ENCODE data around the gene PRICKLE3. TPM values are rescaled to one million over a fixed set of nuclear protein-coding genes. Genes with fewer than 3 reads are reported as not detected.
A peak's percentile ranks its signal among the peaks of the same experiment; 100 is the strongest.

The PRICKLE3 gene
- total RNA-seq, 1 experiment from 2014 or later: 4.3 TPM

GRCh38 chrX:49206543-49206942 lies 20.4 kb upstream of the PRICKLE3 start:
- no peak for DNase-seq (ENCODE audit: low read depth)

GRCh38 chrX:49205443-49205842 lies 19.3 kb upstream of the PRICKLE3 start:
- no peak for DNase-seq (ENCODE audit: low read depth)

- no peak for DNase-seq (ENCODE audit: low read depth)
These were observed 18.5 kb upstream of the PRICKLE3 start for GRCh38 chrX:49204709-49205108.

GRCh38 chrX:49204017-49204416 lies 17.8 kb upstream of the PRICKLE3 start:
- no peak for DNase-seq (ENCODE audit: low read depth)

- no peak for DNase-seq (ENCODE audit: low read depth)
These were observed 17.4 kb upstream of the PRICKLE3 start for GRCh38 chrX:49203536-49203935.

- DNase-seq (ENCODE audit: low read depth): no peak
These were observed 15.8 kb upstream of the PRICKLE3 start for GRCh38 chrX:49202022-49202421.

- DNase-seq (ENCODE audit: low read depth): peak; percentile 73
These were observed 14.0 kb upstream of the PRICKLE3 start, which contains the start of gene SYP for GRCh38 chrX:49199906-49200771. TSS of gene SYP (minus strand) at chrX:49200193. CDS start at chrX:49200186, 7 bp downstream.

GRCh38 chrX:49199315-49199595 lies 13.1 kb upstream of the PRICKLE3 start:
- no peak for DNase-seq (ENCODE audit: low read depth)

- no peak for DNase-seq (ENCODE audit: low read depth)
These were observed 12.6 kb upstream of the PRICKLE3 start for GRCh38 chrX:49198540-49199314.

GRCh38 chrX:49197543-49198087 lies 11.4 kb upstream of the PRICKLE3 start:
- no peak for DNase-seq (ENCODE audit: low read depth)

GRCh38 chrX:49193542-49193964 lies 7.4 kb upstream of the PRICKLE3 start:
- no peak for DNase-seq (ENCODE audit: low read depth)

- no peak for DNase-seq (ENCODE audit: low read depth)
These were observed 6.7 kb upstream of the PRICKLE3 start for GRCh38 chrX:49192722-49193328.

GRCh38 chrX:49191574-49192011 lies 5.4 kb upstream of the PRICKLE3 start:
- DNase-seq (ENCODE audit: low read depth): no peak

- peak; percentile 100 for DNase-seq (ENCODE audit: low read depth)
These were observed 4.8 kb upstream of the PRICKLE3 start for GRCh38 chrX:49190821-49191573.

- no peak for DNase-seq (ENCODE audit: low read depth)
These were observed 3.4 kb upstream of the PRICKLE3 start for GRCh38 chrX:49189606-49190005.

- DNase-seq (ENCODE audit: low read depth): no peak
These were observed 2.4 kb upstream of the PRICKLE3 start for GRCh38 chrX:49188468-49189076.

GRCh38 chrX:49187526-49187925 lies 1.4 kb upstream of the PRICKLE3 start:
- DNase-seq (ENCODE audit: low read depth): no peak

- DNase-seq (ENCODE audit: low read depth): no peak
These were observed 838 bp upstream of the PRICKLE3 start for GRCh38 chrX:49187028-49187394.

GRCh38 chrX:49184294-49185281 lies 1.6 kb downstream of the PRICKLE3 start:
- DNase-seq (ENCODE audit: low read depth): peak; percentile 88
